ENCODE results near the gene DCTN4.
"Not testable (repeated sequence)": the region's sequence is repeated elsewhere in the genome, so short reads cannot be mapped to it uniquely, and the experiment has no call there.

Gene DCTN4

DNA sequence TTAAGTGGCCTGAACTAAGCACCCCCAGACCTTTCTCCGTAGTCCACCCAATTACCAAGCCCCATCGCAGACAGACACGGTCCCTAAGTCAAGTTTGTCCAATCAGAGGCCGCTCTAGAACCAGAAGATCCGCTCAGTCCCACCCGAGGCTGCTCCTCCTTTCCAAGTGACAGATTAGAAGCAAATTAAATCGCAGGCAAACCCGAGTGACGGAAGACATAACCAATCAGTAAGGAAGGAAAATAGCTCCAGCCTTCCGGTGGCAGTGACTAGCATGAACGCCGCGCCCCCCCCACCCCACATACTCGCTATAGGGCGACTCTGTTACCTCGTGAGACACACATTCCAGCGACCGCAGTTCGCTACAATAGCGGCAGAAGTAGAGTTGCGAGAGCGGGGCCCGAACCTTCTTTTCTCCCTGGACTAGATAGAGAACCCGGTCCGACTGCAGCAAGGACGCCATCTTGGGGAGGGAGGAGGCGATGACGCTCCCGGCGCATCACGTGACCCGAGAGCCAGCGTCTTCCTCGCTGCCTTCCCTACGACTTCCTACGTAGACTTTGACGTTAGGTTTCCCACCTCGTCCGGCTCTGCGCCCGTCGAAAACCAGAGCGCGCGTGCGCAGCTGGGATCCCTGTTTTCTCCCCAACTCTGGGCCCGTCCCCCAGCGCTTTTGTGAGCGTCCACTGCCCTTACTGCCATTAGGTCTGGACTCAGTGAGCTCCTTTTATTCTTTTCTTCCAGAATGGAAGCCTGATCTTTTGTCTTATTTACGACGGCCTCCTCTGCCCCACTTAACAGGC lies at the start of gene DCTN4:
Gene DCTN4 (minus strand): TSS at position 487 of the 803 bp plus-strand sequence. CDS start 24 bp downstream, at position 463.
- peak; percentile 88 to 99 (median 96) for DNase-seq

DNA sequence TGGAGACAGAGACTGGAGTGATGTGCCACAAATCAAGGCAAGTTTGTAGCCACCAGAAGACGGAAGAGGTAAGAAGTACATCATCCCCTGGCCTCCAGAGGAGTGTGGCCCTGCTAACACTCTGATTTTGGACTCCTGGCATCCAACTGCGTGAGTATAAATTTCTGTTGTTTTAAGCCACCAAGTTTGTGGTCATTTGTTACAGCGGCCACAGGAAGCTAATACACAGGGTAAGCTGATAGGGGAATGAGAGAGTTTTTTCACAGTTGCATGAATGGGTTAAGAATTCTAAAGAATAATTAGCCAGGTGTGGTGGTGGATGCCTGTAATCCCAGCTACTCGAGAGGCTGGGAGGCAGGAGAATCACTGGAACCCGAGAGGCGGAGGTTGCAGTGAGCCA lies 45.6 kb upstream of the DCTN4 start:
- no peak for DNase-seq

DNA sequence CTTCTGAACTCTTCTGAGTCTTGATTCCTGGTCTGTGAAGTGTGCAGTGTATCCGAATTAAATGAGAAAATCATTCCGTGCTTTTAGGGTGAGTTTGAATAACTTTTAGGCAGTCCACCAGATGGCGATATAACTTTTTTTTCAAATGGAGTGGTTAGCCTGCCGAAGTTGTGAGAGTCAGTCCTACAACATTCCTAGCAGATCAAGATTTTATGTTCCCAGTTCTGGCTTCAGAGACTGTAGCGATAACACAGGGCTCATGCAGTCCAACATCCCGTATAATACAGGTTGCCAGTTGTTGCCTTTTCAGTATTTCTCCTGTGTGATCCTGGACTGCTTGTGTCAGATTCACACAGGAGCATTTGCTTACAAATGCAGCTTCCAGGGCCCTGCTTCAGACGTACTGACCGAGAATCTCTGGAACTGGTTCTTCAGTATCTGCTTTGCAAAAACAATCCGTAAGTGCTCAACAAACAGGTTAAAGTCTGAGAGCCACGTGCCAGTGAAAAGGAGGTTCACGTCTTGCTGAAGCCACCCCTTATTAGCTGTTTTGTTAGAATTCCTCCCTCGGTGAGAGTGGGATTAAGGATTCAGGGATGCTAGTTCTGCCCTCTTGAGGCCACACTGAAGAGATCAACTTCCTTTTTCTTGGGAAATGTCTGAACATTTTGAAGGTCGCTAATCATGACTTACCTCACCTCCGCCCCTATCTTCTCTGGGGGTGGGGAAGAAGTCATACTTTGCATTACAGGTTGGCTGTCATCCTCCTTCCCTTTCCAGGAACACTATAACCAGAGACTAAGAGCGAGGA lies 42.5 kb upstream of the DCTN4 start:
- peak in 3 of 6 experiments; percentile 29 to 59 (median 47) for DNase-seq

DNA sequence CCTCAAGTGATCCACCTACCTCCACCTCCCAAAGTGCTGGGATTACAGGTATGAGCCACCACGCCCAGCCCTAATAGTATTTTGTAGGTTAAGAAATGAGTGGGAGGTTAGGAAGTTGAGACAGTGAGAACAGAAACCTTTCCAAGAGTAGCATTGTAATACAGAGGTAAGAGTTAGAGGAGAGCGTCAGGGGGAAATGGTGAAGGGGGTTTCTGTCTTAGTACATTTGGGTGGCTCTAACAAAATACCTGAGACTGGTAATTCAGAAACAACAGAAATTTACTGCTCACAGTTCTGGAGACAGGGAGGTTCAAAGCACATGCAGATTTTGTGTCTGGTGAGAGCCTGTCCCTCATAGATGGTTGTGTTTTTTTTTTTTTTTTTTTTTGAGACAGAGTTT lies 38.6 kb upstream of the DCTN4 start:
- DNase-seq, result no peak

DNA sequence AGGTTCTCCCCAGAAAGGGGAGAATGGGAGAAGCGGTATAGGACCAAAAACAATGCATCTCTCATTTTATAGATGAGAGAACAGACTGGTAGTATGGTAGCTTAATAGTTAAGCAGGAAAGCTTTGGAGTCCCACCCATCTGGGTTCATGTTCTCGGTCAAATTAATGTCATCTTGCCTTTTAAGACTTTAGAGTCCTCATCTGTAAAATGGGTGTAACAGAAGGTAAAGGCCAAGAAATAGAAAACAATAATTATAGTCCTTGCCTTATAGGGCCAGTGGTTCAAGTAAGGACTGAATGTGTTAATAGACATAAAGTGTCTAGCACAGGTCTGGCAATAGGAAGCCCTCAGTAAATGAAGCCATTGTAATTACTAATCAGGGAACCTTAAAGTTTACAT lies 36.1 kb upstream of the DCTN4 start:
- DNase-seq, result no peak

DNA sequence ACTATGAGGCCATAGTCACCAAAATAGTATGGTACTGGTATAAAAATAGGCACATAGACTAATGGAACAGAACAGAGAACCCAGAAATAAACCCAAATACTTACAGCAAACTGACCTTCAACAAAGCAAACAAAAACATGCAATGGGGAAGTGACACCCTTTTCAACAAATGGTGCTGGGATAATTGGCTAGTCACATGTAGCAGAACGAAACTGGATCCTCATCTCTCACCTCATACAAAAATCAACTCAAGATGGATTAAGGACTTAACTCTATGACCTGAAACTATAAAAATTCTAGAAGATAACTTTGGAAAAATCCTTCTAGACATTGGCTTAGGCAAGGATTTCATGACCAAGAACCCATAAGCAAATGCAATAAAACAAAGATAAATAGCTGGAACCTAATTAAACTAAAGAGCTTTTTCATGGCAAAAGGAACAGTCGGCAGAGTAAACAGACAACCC lies 34.6 kb upstream of the DCTN4 start:
- DNase-seq, result not testable (repeated sequence)

DNA sequence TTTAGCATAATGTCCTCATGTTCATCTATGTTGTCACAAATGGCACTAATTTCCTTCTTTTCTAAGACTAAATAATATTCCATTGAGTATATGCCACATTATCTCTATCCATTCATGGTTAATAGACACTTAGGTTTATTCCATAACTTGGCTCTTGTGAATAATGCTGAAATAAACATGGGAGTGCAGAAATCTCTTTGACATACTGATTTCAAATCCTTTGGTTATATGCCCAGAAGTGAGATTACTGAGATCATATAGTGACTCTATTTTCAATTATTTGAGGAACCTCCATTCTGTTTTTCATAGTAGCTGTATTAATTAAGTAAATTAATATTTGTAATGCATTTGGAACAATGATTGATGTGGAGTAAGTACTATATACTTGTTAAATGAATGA lies 32.7 kb upstream of the DCTN4 start:
- no peak for DNase-seq

DNA sequence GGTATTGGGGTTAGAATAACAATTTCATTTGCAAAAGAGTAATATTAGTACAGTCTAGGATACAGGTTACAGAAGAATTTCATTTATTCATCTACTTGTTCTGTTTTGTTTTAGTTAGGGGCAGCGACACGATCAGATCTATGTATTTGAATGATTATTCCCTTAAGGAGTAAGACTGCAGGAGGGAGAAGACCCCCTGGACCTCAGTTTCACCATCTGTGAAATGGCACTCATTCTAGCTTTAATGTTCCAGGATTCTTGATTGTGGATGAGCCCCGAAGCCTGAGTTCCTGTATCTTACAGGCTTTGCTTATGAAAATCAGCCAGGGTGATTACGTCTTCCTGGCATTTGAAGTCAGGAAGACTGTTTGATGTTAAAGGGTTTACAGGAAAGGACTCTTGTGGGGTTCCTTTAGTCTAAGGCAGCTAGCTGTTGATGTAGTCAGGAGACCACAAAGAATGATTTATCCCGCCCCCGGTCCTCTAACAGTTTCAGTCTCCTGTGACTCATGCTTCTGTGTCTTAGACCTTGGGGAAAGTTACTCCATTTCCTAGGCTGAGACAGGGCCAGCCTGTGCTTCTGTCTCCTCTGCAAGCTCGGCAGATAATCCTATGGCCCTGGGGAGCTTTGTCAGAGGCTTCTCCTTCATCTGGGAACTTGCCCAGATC lies 31.3 kb upstream of the DCTN4 start:
- DNase-seq, result peak in 5 of 6 experiments; percentile 27 to 57 (median 45)

DNA sequence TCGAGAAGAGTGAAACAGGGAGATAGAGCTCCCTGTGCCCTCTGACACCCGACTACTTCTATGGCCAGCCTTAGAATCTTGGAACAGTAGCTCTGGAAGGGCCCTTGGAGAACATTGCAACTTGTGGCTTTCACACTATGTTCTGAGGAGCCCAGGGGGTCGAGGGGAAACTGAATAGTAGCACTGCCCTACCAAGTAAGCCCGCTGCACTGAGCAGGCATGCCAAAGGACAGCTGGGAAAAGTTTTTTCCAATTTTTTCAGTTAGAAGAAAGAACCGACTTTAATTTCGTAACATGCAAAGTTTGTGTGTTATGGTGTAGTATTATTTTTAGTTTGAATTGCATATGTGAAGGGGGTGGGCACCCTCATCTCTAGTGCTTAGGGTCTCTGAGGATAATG lies 30.6 kb upstream of the DCTN4 start:
- no peak for DNase-seq

DNA sequence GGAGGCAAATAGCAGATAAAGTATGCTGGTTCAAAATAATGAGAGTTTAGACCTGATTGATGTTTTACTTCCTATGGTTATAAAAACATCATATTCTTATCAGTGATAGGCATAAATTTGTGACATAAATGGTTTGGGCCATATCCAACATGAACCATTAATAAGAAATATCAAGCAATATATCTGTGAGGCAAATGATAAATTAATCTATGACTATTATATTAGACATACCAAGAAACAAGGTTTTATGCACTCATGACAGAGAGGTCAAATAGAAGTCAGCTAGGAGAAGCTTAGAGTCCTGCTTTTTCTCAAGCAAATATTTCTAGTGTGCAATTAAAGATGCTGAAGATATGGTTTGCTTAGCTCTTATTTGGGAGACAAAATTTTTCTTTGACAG lies 30.2 kb upstream of the DCTN4 start:
- DNase-seq, result no peak

DNA sequence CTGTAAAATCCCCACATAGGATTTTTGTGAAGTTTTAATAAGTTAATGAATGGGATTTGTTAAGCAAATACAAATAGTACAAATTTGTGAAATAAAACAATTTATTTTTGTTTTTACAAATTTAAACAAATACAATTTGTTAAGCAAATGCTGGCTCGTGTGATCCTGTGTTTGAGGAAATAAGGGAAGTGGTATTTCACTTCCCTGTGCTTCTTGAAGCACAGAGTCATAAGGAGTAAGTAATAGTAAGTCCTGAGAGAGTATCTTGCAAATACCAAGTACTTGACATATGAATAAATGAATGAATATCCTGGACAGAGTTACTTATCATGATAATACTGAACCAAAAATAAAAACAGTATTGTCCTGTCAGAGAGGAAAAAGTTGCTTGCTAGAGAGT lies 28.8 kb upstream of the DCTN4 start:
- no peak for DNase-seq

DNA sequence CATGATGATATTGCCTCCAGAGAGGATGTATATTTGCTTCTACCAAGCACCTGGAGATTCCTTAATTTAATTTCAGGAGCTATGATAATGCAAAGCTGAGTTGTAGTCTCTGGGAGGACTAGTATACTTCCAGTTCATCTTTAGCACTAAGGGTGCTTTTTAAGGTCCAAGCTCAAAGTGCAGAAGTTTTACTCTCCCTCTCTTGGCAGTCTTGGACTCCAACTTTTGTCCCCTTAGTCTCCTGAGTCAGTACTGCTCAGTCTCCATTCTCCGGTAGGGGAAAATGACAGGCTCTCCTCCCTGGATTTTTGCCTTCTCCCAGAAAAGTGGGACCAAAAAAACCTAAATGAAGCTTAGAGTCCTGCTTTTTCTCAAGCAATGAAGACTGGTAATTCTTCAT lies 28.1 kb upstream of the DCTN4 start:
- no peak for DNase-seq

DNA sequence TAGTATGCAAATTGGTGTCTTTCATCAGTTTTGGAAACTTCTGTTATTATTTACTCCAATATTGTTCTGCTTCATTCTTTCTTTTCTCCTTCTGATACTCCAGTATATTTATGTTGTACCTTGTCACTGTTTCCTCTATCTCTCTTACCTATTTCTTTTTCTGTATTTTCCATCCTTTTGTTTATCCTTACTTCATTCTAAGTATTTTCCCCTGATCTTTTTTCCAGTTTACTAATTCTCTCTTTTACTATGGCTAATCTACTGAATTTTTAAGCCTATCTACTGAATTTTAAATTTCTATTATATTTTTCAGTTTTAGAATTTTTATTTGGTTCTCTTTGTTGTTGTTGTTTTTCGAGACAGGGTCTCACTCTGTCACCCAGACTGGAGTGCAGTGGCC lies 27.1 kb upstream of the DCTN4 start:
- no peak for DNase-seq

DNA sequence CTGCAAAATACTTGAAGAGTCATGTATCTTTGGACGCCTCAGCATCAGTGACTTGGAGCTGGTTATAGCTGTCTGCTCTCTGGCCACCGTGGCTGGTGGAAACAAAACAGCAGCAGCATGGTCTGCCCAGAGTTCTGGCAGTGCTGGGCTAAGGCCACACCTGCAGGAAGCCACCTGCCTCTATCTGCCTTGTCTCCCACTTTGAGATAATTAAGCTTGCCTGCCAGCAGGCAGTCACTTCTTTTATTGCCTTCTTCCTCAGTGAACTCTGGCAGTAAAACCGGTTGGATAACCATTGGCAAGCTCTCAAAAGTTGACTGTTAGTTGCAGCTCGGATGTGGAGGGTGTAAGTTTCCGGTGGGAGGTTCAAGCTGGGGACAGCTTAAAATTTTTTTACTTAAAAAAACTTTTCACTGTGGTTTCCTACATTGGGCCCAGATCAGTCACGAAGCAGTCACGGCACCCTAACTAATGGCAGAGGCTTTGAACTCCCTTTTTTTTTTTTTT lies 24.7 kb upstream of the DCTN4 start:
- peak; percentile 40 to 84 (median 68) for DNase-seq

DNA sequence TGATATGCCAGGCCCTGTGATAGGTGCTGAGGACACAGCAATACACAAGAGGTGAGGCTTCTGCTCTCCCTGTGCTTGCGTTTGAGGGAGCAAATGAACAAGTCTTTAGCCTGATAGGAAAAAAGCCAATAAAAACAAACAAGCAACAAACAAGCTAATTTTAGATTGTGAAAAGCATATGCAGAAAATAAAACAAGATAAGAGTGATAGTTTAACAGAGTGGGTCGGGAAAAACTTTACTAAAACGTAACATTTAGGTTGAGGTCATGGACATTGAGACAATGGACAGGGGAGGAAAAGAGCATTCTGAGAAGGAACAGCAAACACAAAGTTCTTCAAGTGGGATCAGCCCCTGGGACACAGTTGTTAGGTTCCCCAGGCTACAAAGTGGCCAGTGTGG lies 24.0 kb upstream of the DCTN4 start:
- DNase-seq, result no peak

DNA sequence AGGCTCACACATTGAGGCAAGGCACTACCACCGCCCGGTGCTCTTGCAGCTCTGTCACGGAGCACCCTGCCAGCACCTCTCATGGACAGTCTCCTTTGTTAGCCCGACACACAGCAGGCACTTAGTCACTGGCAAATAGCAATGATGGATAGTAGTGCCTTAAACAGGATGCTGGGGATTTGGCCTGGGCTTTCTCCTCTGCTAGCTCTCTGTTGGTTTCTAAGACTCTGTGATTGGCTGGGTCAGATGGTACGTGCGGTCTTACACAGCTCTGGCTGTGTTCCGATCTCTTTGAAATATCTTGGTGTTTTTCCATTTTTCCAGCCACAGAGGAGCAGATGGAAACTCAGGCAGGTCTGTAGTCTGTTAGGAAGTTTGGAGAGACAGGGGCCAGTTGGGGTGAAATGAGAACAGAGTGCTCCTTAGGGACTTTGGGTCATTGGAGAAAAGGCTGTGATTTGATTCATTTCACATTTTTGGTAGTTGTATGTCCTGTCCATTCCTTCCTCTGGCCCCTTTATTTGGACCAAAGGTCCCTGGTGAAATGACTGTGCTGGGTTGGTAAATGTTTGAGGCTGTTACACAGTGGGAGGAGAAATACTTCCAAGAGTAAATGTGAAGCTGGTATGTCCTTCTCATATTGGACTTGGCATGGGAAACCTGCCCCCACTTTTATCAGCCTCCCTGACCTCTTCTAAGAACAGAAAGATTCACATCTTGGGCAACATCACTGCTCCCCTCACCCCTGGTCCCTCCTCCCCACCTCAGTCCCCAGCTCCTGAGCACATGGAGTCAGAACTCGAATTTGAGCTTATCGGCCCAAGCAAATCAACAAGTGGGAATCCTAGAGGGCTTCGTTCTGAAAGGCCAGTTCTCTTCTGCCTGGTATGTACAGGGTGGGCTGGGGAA lies 23.1 kb upstream of the DCTN4 start:
- DNase-seq, result no peak

DNA sequence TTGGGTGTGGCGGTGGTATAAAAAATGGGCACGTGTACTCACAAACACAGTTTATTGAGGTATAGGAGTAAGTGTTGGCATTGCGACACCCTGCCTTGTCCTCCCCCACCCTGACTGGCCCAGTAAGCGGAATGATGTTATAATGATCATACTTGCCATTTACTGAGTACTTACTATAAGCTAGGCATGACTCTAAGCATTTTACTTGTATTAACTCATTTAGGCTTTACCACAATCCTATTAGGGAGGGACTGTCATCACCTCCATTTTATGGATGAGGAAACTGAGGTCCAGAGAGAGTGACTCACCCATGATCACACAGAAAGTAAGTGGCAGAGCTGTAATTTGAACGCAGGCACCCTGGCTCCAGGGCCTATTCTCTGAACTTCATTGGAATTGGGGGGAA lies 22.0 kb upstream of the DCTN4 start:
- DNase-seq, result no peak

DNA sequence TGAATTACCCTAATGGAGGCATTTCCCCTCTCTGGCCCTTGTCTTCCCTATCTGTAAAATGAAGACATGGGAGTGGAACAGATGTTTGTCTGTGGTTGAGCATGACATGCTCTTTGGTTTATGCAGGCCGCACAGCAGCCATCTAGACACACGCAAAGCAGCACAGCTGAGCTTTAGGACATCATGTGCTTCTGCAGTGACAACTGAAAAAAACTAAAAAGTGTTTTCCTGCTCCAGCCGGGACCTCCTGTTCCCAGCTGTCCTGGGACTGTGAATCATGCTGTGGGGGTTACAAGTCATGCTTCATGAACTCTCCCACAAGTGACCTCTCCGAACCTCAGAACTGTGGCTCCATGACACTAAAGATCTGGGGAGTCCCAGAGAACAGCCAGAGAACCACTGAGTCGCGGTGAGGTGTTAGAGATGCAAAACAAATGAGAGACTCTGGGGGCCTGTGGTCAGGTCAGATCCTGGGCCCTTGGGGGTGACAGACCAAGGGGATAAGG lies 21.4 kb upstream of the DCTN4 start:
- no peak for DNase-seq

DNA sequence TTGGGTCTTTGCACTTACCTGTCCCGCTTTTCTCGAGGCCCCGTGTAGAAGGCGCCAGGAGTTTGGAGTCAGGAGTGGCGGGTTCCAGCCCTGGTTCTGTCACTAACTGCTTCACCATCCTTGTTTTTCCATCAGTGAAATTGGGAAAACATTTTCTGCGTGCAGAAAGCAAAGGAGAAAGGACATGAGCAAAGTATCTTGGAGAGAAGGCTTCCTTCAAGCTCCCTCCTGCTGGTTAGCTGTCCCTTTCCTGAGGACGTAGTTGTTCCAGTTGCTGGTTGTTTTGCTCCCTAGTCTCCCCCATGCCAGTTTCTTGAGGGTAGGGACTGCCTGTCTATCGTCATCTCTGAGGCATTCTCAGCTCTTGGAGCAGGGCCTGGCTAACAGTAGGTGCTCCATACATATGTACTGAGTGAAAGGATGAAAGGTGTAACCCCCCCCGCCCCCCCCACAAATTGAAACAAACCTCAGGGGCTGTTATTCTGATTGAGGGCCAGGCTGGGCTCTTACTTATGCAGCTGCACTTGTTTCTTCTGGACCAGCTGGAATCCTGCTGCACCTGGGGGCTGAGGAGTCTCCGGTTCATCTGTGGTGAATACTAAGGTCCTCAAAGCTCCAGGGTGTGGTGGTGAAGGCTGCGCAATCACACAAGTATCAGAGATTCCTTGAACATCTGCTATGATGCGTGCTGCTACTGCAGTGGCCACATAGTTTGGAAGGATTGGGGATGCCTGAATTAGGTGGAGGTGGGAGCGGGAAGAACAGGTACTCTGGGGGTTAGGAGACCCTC lies 20.8 kb upstream of the DCTN4 start:
- no peak for DNase-seq

DNA sequence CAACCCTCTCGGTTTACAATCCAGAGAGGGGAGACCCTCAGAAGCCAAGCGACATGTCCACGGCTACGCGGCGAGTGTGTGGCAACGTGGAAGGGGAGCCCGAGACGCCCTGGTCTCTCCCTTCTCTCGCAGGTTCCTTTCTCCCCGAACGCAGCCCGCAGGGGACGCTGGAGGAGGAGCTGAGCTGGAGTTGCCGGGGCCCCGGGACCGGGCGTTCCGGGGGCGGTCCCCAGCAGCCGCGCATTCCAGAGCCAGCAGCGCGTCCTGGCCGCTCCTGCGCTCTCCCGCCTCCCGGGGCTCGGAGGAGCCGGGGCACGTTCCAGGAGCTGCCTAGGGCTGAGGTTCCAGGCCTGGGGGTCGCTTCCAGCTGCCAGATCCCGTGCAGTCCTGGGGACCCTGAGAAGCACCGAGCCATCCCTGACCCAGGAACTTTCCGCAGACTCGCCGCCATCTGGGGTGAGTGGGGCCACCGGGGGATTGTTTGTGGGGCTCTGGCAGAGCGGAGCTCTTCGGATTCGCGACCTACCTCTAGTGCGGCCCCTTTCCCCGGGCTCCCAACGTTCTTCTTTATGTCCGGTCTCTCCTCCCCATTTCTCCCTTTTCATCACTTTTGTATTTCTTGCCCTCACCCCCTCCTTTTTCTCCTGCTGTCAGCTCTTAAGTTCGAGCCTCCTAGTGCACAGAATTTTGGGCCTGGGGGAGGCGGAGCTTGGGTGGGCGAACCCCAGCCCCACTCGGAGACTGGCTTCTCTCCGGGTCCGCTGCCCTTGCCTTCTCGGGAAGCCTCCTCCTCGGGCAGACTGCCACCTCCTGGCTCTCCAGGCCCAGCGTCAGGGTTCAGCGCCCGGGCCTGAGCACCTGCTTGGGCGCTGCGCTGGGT lies 19.9 kb upstream of the DCTN4 start, which contains the start of gene SMIM3:
Gene SMIM3 (plus strand): TSS at position 241 of the 880 bp plus-strand sequence. CDS start 16,684 bp downstream, outside the sequence.
- DNase-seq, result peak; percentile 37 to 70 (median 56)

Measured in stimulated activated naive CD4-positive, alpha-beta T cell (primary cell).